ENCODE data around the gene CTRB1.
"Not testable (repeated sequence)": the region's sequence is repeated elsewhere in the genome, so short reads cannot be mapped to it uniquely, and the experiment has no call there.

DNA sequence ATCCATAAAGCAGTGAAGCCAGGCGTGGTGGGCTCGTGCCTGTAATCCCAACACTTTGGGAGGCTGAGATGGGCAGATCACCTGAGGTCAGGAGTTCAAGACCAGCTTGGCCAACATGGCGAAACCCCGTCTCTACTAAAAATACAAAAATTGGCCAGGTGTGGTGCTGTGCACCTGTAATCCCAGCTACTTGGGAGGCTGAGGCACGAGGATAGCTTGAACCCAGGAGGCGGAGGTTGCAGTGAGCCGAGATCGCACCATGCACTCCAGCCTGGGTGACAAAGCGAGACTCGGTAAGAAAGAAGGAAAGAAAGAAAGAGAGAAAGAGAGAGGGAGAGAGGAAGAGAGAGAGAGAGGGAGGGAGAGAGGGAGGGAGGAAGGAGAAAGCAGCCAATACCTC lies 53.8 kb downstream of the CTRB1 start:
- not testable (repeated sequence) for TF ChIP-seq EP300, POLR2A, POLR2AphosphoS5 (IDR thresholded peaks at IDR 0.05)
- TF ChIP-seq, protein P1, sequence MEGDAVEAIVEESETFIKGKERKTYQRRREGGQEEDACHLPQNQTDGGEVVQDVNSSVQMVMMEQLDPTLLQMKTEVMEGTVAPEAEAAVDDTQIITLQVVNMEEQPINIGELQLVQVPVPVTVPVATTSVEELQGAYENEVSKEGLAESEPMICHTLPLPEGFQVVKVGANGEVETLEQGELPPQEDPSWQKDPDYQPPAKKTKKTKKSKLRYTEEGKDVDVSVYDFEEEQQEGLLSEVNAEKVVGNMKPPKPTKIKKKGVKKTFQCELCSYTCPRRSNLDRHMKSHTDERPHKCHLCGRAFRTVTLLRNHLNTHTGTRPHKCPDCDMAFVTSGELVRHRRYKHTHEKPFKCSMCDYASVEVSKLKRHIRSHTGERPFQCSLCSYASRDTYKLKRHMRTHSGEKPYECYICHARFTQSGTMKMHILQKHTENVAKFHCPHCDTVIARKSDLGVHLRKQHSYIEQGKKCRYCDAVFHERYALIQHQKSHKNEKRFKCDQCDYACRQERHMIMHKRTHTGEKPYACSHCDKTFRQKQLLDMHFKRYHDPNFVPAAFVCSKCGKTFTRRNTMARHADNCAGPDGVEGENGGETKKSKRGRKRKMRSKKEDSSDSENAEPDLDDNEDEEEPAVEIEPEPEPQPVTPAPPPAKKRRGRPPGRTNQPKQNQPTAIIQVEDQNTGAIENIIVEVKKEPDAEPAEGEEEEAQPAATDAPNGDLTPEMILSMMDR (IDR thresholded peaks at IDR 0.05) = not testable (repeated sequence)

All from gastroesophageal sphincter (tissue), 3 donors.